AG09319 (cell line): ENCODE data around the gene TMEM213.
"Not testable (repeated sequence)": the region's sequence is repeated elsewhere in the genome, so short reads cannot be mapped to it uniquely, and the experiment has no call there.

Source experiments
- DNase-seq: peaks from one replicate; pipeline ENCODE4 v3.0.0-alpha.2; 2010; ENCODE audit warnings: low read depth; ENCODE audit errors: extremely low read depth
- TF ChIP-seq, protein P1 (sequence below): IDR thresholded peaks from 2 replicates; pipeline ENCODE4 v1.5.1; 2011; ENCODE audit warnings: low read depth, mild to moderate bottlenecking, inconsistent platforms, low read length, moderate library complexity

Gene TMEM213

DNA sequence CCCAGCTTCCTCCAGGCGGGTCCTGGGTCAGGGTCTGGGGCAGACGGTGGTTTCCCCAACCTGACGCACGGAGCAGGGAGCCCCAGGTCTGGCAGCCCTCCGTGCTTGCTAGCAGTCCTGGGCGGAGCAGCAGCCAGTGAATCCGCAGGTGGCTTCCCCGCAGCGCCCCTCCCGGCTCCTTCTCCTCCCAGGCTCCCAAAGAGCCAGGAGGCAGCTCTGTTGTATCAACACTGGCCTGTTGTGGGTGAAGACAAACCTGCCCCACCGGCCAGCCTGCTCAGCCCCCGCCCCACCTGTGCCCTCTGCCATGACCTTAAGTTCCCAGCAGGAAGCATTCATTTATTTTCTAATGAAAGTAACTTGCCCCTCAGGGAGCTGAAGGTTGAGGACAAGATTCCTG, 24.0 kb upstream of the TMEM213 start:
- TF ChIP-seq, protein P1, sequence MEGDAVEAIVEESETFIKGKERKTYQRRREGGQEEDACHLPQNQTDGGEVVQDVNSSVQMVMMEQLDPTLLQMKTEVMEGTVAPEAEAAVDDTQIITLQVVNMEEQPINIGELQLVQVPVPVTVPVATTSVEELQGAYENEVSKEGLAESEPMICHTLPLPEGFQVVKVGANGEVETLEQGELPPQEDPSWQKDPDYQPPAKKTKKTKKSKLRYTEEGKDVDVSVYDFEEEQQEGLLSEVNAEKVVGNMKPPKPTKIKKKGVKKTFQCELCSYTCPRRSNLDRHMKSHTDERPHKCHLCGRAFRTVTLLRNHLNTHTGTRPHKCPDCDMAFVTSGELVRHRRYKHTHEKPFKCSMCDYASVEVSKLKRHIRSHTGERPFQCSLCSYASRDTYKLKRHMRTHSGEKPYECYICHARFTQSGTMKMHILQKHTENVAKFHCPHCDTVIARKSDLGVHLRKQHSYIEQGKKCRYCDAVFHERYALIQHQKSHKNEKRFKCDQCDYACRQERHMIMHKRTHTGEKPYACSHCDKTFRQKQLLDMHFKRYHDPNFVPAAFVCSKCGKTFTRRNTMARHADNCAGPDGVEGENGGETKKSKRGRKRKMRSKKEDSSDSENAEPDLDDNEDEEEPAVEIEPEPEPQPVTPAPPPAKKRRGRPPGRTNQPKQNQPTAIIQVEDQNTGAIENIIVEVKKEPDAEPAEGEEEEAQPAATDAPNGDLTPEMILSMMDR = no peak
- no peak for DNase-seq

DNA sequence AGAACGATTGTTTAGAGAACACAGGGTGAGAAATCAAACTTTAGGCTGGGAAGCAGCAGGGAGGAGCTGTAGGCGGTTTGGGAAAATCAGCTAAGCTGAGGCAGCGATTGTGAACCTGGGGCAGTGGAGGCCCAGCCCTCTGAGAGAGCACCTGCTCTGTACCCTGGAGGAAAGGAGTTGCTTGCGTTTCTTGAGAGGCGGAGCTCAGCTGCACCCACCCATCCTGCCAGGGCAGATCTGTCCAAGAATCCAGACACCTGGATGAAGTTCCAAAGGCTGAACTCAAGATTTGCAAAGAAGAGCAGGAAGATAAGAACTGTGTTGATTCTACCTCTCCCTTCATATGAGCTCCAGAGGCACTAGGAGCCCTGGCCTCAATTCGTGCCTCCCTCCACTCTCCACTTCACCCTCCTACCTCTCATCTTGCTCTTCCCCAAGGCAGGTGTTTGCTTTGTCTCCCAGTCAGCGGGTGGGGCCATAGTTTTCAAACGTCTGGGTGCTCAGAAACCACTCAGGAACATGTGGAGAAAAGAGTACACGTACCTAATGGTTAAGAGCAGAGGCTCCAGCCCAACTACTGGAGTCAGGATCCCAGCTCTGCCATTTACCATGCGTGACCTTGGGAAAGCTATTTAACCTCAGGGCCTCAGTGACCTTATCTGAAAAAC, 21.5 kb upstream of the TMEM213 start:
- no peak for DNase-seq
- TF ChIP-seq, protein P1 = no peak

DNA sequence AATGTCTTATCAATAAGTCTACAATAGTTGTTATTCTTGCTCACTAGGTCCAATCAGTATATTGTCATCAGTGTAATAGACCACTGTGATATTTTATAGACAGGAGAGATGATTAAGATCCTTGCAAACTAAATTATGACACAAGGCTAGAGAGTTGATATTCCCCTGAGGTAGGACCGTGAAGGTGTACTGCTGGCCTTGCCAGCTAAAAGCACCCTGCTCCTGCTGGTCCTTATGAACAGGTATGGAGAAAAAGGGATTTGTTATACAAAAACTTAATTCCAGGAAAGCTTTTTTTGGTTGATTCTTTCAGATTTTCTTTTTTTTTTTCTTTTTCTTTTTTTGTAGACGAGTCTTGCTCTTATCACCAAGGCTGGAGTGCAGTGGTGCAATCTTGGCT, 16.8 kb upstream of the TMEM213 start:
- no peak for DNase-seq
- TF ChIP-seq, protein P1 = no peak

DNA sequence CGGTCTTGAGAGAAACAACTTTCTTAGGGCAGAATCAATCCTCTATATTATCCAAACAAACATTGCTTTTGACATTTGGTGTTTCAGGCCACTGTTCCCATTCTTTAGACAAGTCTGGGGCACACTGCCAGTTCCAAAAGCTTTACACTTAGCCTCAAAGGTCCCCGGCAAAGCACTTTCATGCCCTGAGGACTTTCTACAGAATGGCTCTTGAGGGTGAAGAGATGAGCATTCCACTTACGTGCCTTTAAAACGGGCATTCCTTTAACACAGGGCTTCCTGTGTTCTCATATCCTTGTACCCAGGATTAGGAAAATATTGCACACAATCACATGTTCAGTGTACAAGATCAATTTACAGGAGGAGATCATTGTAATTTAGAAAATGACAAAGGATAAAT, 13.1 kb upstream of the TMEM213 start:
- DNase-seq = no peak
- TF ChIP-seq, protein P1 = no peak

DNA sequence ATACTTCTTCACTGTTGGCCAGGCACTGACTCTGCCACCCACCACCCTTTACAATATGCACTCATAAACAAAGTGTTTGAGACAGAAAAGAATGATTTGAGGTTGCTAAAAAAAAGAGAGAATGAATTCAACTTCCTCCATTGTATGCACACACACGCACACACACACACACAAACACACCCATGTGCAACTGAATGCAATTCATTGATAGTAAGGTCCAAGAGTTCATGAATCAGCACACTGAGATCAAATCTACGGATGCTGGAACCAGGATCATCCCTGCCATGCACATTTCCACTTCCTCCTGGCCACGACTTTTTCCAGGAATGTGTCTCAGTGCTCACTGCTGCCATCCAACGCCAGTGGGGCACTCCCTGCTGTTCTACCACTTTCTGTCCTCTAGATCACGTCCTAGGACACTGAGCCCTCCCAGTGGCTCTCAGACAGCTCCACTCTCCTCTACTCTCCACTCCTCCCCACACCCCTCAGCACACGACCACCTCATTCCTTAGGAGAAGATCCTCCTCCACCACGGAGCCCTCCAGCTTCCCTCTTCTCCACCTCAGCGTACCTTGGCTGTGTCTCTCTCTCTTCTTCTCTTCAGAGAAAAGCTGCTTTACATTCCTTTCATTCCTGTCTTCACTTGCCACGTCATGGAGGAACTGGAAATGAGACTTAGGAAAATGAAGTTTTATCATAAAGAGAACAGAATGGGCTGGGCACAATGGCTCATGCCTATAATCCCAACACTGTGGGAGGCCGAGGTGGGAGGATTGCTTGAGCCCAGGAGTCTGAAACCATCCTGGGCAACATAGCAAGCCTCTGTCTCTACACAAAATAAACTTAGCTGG, 12.0 kb upstream of the TMEM213 start:
- no peak for DNase-seq
- TF ChIP-seq, protein P1 = no peak

DNA sequence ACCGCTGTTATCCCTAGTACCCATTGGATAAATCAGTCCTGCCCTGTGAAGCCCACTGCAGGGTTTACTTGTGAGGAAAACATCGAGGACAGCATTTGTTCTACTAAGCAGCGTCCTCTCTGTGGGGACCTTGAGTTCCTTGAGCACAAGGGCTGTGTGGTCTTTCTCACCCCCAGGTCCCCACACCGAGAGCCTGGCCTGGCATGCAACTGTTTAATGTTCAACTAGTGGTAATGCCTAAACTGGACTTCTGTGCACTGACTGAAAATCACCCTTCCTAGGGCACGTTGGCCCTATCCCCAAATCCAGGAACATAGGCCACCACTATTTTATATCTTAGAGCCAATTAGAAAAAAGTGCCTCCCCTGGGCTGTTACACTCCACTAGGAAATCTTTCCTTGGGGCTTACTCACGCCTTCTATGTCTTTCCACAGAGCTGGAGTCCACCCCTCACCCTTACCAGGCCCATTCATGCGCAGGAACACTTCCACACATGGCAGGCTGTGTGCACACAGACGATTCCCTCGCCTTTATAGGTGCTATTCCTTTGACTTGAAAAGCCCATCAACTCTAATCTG, 1.7 kb upstream of the TMEM213 start:
- TF ChIP-seq, protein P1 = no peak
- no peak for DNase-seq

DNA sequence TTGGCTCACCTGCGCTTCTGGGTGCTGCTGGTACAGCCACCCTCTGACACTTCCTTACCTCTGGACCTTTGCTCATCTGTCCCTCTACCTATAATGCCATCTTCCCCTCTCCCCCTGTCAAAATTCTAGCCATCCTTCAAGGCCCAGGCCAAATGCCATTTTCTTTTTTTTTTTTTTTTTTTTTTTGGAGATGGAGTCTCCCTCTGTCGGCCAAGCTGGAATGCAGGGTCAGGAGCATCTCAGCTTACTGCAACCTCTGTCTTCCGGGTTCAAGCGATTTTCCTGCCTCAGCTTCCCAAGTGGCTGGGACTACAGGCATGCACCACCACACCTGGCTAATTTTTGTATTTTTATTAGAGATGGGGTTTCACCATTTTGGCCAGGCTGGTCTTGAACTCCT, 748 bp upstream of the TMEM213 start:
- DNase-seq = not testable (repeated sequence)
